Lower leg skin (tissue), 3 donors: Measurements from ENCODE around the gene CABP4.

Experiments
- POLR2A ChIP-seq, 2 donors: fragments of 450-650 bp; IDR thresholded peaks; one replicate each; pipeline ENCODE4 v1.6.1; 2016 to 2017; ENCODE audit warnings: antibody characterized with exemption in 2 of 2, mild to moderate bottlenecking in 1 of 2, moderate library complexity in 1 of 2
- TF ChIP-seq, protein P1 (sequence below), 3 donors: fragments of 450-650 bp; IDR thresholded peaks; one replicate each; pipeline ENCODE4 v1.5.1; 2016; ENCODE audit warnings: antibody characterized with exemption in 3 of 3, mild to moderate bottlenecking in 3 of 3, moderate library complexity in 2 of 3

GRCh38 chr11:67508486-67509121 is 53.5 kb downstream of the CABP4 start:
- TF ChIP-seq POLR2A (IDR thresholded peaks at IDR 0.05): peak in 1 of 2 donors; percentile 22
- TF ChIP-seq, protein P1, sequence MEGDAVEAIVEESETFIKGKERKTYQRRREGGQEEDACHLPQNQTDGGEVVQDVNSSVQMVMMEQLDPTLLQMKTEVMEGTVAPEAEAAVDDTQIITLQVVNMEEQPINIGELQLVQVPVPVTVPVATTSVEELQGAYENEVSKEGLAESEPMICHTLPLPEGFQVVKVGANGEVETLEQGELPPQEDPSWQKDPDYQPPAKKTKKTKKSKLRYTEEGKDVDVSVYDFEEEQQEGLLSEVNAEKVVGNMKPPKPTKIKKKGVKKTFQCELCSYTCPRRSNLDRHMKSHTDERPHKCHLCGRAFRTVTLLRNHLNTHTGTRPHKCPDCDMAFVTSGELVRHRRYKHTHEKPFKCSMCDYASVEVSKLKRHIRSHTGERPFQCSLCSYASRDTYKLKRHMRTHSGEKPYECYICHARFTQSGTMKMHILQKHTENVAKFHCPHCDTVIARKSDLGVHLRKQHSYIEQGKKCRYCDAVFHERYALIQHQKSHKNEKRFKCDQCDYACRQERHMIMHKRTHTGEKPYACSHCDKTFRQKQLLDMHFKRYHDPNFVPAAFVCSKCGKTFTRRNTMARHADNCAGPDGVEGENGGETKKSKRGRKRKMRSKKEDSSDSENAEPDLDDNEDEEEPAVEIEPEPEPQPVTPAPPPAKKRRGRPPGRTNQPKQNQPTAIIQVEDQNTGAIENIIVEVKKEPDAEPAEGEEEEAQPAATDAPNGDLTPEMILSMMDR (IDR thresholded peaks at IDR 0.05): no peak
